ENCODE measurements around the gene SLC22A5.

DNA sequence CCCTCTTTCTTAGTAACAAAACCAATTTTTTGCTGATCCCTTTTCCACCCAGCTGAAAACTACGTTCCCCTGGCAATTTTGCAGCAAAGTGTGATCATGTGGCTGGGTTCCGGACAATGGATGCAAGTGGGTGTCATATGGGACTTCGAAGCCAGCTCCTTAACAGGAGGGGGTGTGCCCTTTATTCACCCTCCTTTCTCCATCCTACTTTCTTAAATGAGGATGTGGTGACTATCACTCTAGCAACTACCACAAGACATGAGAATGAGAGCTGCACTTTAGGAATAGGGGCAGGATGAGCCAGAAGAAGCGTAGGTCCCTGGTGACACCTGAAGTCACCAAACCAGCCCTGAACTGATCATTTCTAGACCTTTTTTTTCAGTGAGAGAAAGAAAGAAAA, 62.1 kb downstream of the SLC22A5 start:
- TF ChIP-seq, protein P1, sequence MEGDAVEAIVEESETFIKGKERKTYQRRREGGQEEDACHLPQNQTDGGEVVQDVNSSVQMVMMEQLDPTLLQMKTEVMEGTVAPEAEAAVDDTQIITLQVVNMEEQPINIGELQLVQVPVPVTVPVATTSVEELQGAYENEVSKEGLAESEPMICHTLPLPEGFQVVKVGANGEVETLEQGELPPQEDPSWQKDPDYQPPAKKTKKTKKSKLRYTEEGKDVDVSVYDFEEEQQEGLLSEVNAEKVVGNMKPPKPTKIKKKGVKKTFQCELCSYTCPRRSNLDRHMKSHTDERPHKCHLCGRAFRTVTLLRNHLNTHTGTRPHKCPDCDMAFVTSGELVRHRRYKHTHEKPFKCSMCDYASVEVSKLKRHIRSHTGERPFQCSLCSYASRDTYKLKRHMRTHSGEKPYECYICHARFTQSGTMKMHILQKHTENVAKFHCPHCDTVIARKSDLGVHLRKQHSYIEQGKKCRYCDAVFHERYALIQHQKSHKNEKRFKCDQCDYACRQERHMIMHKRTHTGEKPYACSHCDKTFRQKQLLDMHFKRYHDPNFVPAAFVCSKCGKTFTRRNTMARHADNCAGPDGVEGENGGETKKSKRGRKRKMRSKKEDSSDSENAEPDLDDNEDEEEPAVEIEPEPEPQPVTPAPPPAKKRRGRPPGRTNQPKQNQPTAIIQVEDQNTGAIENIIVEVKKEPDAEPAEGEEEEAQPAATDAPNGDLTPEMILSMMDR (conservative IDR thresholded peaks at IDR 0.05 in 1 of 2, IDR thresholded peaks at IDR 0.05 in 1 of 2; ENCODE audit: extremely low read depth in 1 of 2, insufficient read depth in 1 of 2, low read depth in 1 of 2, low read length in 2 of 2) = no peak
- no peak for TF ChIP-seq EZH2 (IDR thresholded peaks at IDR 0.05; ENCODE audit: borderline replicate concordance, low read length)
